ENCODE measurements around the gene SLC35G2.
A peak's percentile ranks its signal among the peaks of the same experiment; 100 is the strongest.

The SLC35G2 gene

GRCh38 chr3:136811701-136812100 is 7.2 kb upstream of the SLC35G2 start:
- peaks cover 2% of the 10 kb centered on the region for H3K36me3 Mint-ChIP-seq
- no peak overlapping the region for H3K27ac Mint-ChIP-seq
- H3K9me3 Mint-ChIP-seq (ENCODE audit: low read depth) = no peaks in the 10 kb centered on the region
- no peak overlapping the region for H3K4me3 Mint-ChIP-seq
- no peaks in the 10 kb centered on the region for H3K4me1 Mint-ChIP-seq (ENCODE audit: low read depth)
- peaks cover 4% of the 10 kb centered on the region for H3K27me3 Mint-ChIP-seq

- Mint-ChIP-seq H3K27ac (no peak overlapping the region), H3K4me1 (ENCODE audit: low read depth) (peaks cover 20% of the 10 kb centered on the region), H3K36me3 (peaks cover 5% of the 10 kb centered on the region), H3K4me3 (peak overlapping the region; percentile 92), H3K27me3 (peaks cover 23% of the 10 kb centered on the region), H3K9me3 (ENCODE audit: low read depth) (peaks cover under 1% of the 10 kb centered on the region)
Observed at GRCh38 chr3:136817448-136817847, 1.5 kb upstream of the SLC35G2 start.

DNA sequence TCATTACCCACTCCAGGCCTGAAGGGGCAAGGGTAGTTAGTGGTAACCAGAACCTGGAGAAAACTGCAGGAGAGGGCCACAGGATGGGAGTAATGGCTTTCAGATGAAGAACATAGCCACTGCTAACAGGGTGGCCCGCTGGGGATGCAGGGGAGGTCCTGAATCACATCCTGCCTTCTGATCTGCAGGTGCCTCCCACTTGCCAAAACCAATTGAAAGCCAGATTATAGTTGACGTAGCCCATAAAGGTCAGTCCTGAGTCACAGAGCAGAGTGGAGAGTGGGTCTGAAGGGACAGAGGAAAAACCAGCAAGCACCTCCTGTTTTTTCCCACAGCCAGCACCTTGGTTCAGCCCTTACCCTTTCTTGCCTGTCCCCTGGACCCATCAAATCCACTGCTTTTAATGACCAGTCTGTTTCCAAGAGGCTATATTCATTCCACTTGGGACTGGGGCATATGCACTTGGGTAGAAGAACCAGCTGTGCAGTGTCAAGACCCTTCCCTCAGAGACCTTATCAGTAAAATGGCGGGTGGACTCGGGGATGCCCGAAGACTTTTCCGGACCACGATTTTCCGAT is 646 bp upstream of the SLC35G2 start:
- H3K36me3 Mint-ChIP-seq = peaks cover 6% of the 10 kb centered on the region
- H3K9me3 Mint-ChIP-seq (ENCODE audit: low read depth) = peaks cover 5% of the 10 kb centered on the region
- H3K4me3 Mint-ChIP-seq = peak overlapping the region; percentile 92
- peaks cover 20% of the 10 kb centered on the region for H3K4me1 Mint-ChIP-seq (ENCODE audit: low read depth)
- peaks cover 30% of the 10 kb centered on the region for H3K27me3 Mint-ChIP-seq
- H3K27ac Mint-ChIP-seq = peak overlapping the region; percentile 28

DNA sequence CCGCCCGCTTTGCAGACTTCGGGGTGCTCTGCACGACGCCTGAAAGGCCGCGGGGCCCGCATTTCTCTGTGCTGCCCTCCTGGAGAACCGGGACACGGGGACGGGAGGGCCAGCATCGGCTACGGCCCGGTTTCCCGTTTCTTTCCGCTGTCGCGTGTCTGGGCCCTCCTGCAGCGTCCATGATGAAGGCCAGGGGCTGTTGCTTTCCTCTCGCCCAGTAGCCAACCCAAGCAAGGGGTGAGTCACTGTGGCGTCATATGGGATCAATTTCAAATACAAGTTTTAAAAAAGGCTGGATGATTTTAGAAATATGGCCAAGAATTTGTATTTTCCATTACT is 435 bp downstream of the SLC35G2 start:
- Mint-ChIP-seq H3K36me3 (peaks cover 8% of the 10 kb centered on the region), H3K27ac (no peak overlapping the region), H3K27me3 (peaks cover 34% of the 10 kb centered on the region), H3K4me1 (ENCODE audit: low read depth) (peaks cover 20% of the 10 kb centered on the region), H3K4me3 (peak overlapping the region; percentile 92), H3K9me3 (ENCODE audit: low read depth) (peaks cover 8% of the 10 kb centered on the region)

GRCh38 chr3:136819731-136820679 is 1.1 kb downstream of the SLC35G2 start:
- Mint-ChIP-seq H3K4me1 (ENCODE audit: low read depth) (peaks cover 20% of the 10 kb centered on the region), H3K27me3 (peaks cover 37% of the 10 kb centered on the region), H3K9me3 (ENCODE audit: low read depth) (peaks cover 8% of the 10 kb centered on the region), H3K4me3 (peak overlapping the region; percentile 92), H3K27ac (no peak overlapping the region), H3K36me3 (peaks cover 8% of the 10 kb centered on the region)

DNA sequence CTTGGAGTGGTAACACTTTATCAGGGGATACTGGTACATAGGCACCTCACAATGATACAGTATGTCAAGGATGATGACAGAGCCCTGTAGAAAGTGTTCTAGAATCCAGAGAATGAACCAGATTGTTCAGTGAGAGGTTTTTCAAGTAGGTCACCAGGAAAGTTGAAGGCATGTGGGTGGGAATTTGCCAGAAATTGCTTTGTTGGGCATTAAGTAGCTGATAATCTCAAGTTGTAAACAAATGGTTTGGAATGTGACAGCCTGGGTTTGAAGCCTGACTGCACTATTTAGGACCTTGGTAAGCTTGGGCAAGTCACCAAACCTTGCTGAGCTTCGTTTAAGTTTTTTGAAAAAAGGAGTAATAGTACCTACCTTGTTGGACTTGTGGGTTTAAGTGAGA is 12.5 kb downstream of the SLC35G2 start:
- peaks cover 6% of the 10 kb centered on the region for H3K9me3 Mint-ChIP-seq (ENCODE audit: low read depth)
- no peaks in the 10 kb centered on the region for H3K4me1 Mint-ChIP-seq (ENCODE audit: low read depth)
- H3K27me3 Mint-ChIP-seq = peaks cover 15% of the 10 kb centered on the region
- no peak overlapping the region for H3K27ac Mint-ChIP-seq
- H3K4me3 Mint-ChIP-seq = no peak overlapping the region
- peaks cover 2% of the 10 kb centered on the region for H3K36me3 Mint-ChIP-seq

DNA sequence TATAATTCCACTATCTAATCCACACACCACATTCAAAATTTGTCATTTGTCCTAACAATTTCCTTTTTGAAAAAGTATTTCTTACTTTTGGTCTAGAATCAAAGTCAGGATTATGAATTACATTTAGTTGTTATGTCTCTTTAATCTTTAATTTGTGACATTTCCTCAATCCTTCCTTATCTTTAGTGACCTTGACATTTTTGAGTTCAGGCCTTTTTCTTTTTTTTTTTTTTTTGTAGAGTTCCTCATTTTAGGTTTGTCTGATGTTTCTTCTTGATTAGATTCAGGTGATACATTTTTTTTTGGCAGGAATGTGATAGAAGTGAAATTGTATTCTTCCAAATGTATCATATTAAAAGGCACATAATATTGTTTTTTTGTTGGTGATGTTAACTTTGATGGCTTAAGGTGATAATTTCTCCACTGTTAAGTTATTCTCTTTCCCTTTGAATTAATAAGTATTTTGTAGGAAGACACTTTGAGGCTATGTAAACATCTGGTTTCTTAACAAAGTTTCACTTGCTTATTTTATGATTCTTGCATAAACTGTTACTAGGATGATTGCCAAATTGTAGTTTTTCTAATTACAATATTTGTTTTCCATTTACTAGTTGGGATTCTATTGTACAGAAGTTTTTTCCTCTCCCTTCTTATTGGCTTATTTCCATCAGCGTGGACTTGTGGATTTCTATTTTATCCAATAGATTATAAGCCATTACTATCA is 16.3 kb downstream of the SLC35G2 start:
- H3K27ac Mint-ChIP-seq = peak overlapping the region; percentile 66
- H3K9me3 Mint-ChIP-seq (ENCODE audit: low read depth) = no peaks in the 10 kb centered on the region
- peaks cover 5% of the 10 kb centered on the region for H3K36me3 Mint-ChIP-seq
- H3K4me3 Mint-ChIP-seq = no peak overlapping the region
- H3K4me1 Mint-ChIP-seq (ENCODE audit: low read depth) = peaks cover 4% of the 10 kb centered on the region
- H3K27me3 Mint-ChIP-seq = no peaks in the 10 kb centered on the region

- no peak overlapping the region for H3K27ac Mint-ChIP-seq
- H3K4me1 Mint-ChIP-seq (ENCODE audit: low read depth) = peaks cover 4% of the 10 kb centered on the region
- no peak overlapping the region for H3K4me3 Mint-ChIP-seq
- H3K36me3 Mint-ChIP-seq = peaks cover 5% of the 10 kb centered on the region
- no peaks in the 10 kb centered on the region for H3K9me3 Mint-ChIP-seq (ENCODE audit: low read depth)
- H3K27me3 Mint-ChIP-seq = no peaks in the 10 kb centered on the region
Observed at GRCh38 chr3:136835813-136836510, 17.0 kb downstream of the SLC35G2 start.

DNA sequence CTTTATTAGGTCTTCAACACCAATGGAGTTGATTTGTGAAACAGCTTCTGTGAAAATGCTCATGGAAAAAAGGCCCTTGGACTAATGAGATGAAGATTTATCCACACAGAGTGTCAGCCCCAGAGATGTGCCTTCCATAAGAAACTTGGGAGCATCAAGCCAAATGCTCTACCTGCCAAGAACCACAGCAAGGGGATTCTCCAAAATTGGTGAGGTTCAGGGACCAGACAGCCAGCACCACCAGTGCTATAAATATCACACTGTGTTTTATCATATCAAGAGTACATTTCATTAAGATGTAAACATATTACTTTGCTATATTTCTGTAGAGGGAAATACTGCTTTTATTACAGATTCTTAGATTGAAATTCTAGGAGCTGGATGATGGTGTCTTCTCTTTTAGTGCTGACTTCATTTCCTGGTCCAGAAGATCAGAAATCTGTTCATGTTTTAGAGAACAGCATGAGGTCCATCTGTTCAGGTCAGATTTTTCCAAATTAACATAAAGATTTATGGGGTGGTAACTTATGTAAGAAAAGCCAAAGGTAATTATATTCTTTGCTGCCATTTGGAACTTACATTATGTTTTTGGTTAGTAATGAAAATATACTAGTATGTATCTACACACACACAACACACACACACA is 17.7 kb downstream of the SLC35G2 start:
- Mint-ChIP-seq H3K27me3 (no peaks in the 10 kb centered on the region), H3K27ac (no peak overlapping the region), H3K9me3 (ENCODE audit: low read depth) (no peaks in the 10 kb centered on the region), H3K4me3 (no peak overlapping the region), H3K4me1 (ENCODE audit: low read depth) (peaks cover 4% of the 10 kb centered on the region), H3K36me3 (peaks cover 5% of the 10 kb centered on the region)

GRCh38 chr3:136838641-136839555 is 20.0 kb downstream of the SLC35G2 start:
- Mint-ChIP-seq H3K4me3 (no peak overlapping the region), H3K36me3 (peaks cover 8% of the 10 kb centered on the region), H3K27ac (no peak overlapping the region), H3K27me3 (no peaks in the 10 kb centered on the region), H3K4me1 (ENCODE audit: low read depth) (peaks cover 4% of the 10 kb centered on the region), H3K9me3 (ENCODE audit: low read depth) (no peaks in the 10 kb centered on the region)

DNA sequence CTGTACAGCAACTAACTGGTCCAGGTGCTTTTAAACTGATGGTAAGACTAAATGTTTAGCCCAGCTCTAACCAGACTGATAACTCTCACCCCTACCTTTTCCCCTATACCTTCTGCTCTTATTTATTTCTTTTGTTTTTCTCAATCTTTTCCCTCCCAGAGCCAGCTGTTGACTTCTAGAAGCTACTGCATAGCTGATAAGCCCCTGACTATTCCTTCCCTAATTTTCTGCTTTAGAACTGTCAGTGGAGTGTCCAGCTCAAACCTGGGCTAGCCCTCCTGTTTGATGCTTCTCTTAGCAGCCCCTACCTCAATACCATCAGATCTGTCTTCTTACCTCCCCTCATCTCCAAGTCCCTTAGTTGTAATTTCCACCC is 20.6 kb downstream of the SLC35G2 start:
- H3K9me3 Mint-ChIP-seq (ENCODE audit: low read depth) = no peaks in the 10 kb centered on the region
- H3K27me3 Mint-ChIP-seq = no peaks in the 10 kb centered on the region
- peaks cover 8% of the 10 kb centered on the region for H3K36me3 Mint-ChIP-seq
- peaks cover 4% of the 10 kb centered on the region for H3K4me1 Mint-ChIP-seq (ENCODE audit: low read depth)
- no peak overlapping the region for H3K4me3 Mint-ChIP-seq
- no peak overlapping the region for H3K27ac Mint-ChIP-seq

- H3K27me3 Mint-ChIP-seq = no peaks in the 10 kb centered on the region
- H3K4me1 Mint-ChIP-seq (ENCODE audit: low read depth) = peaks cover 4% of the 10 kb centered on the region
- H3K27ac Mint-ChIP-seq = no peak overlapping the region
- H3K9me3 Mint-ChIP-seq (ENCODE audit: low read depth) = no peaks in the 10 kb centered on the region
- H3K4me3 Mint-ChIP-seq = no peak overlapping the region
- H3K36me3 Mint-ChIP-seq = peaks cover 13% of the 10 kb centered on the region
Observed at GRCh38 chr3:136840252-136840651, 21.3 kb downstream of the SLC35G2 start.

- no peak overlapping the region for H3K4me3 Mint-ChIP-seq
- no peak overlapping the region for H3K27ac Mint-ChIP-seq
- H3K27me3 Mint-ChIP-seq = no peaks in the 10 kb centered on the region
- H3K9me3 Mint-ChIP-seq (ENCODE audit: low read depth) = no peaks in the 10 kb centered on the region
- peaks cover 19% of the 10 kb centered on the region for H3K36me3 Mint-ChIP-seq
- H3K4me1 Mint-ChIP-seq (ENCODE audit: low read depth) = peaks cover 4% of the 10 kb centered on the region
Observed at GRCh38 chr3:136842294-136842693, 23.4 kb downstream of the SLC35G2 start.
